K562 (cell line): Measurements from ENCODE around the gene ZNF473. TPM values are rescaled to one million over a fixed set of nuclear protein-coding genes. Genes with fewer than 3 reads are reported as not detected.

ENCODE experiments used
- CBX3 ChIP-seq, 2 experiments: IDR thresholded peaks; 1 replicate in 1 of 2; 2 replicates in 1 of 2; pipeline ENCODE4 v1.6.1; 2012; ENCODE audit warnings: inconsistent platforms in 2 of 2, low read length in 2 of 2, borderline replicate concordance in 1 of 2, control low read depth in 1 of 2
- DMBX1 ChIP-seq: fragments of 250-450 bp; sonication (Bioruptor Pico); IDR thresholded peaks from 2 replicates; pipeline ENCODE4 v1.8.0; 2022; ENCODE audit warnings: inconsistent platforms, mild to moderate bottlenecking, moderate library complexity, borderline replicate concordance
- ESRRA ChIP-seq: fragments of 450-650 bp; IDR thresholded peaks from 2 replicates; pipeline ENCODE4 v1.6.1; 2014; ENCODE audit warnings: low read depth, mild to moderate bottlenecking, moderate library complexity, borderline replicate concordance
- LARP7 ChIP-seq: fragments of 450-650 bp; IDR thresholded peaks from 2 replicates; pipeline ENCODE4 v1.6.1; 2016
- MAX ChIP-seq: sonication (generic); formaldehyde crosslinking; IDR thresholded peaks from 2 replicates; pipeline ENCODE4 v1.9.0; 2022; ENCODE audit warnings: mild to moderate bottlenecking, missing genetic modification reagents
- NCOA6 ChIP-seq: fragments of 450-650 bp; IDR thresholded peaks from 2 replicates; pipeline ENCODE4 v1.6.1; 2017; ENCODE audit warnings: mild to moderate bottlenecking
- NFIC ChIP-seq: fragments of 450-650 bp; IDR thresholded peaks from 2 replicates; pipeline ENCODE4 v1.6.1; 2017; ENCODE audit warnings: mild to moderate bottlenecking, inconsistent platforms
- ZNF175 ChIP-seq: fragments of 200-800 bp; sonication (Bioruptor generic); IDR thresholded peaks from 2 replicates; pipeline ENCODE4 v1.6.1; 2016; ENCODE audit warnings: low read depth, mild to moderate bottlenecking, missing genetic modification characterization, missing compliant biosample characterization
- ZNF282 ChIP-seq: sonication (generic); formaldehyde crosslinking; IDR thresholded peaks from 2 replicates; pipeline ENCODE4 v1.8.1; 2023; ENCODE audit warnings: missing genetic modification reagents
- ZNF407 ChIP-seq: fragments of 450-650 bp; IDR thresholded peaks from 2 replicates; pipeline ENCODE4 v1.6.1; 2016; ENCODE audit warnings: low read depth
- ZZZ3 ChIP-seq: fragments of 450-650 bp; IDR thresholded peaks from 2 replicates; pipeline ENCODE4 v1.6.1; 2016; ENCODE audit warnings: antibody characterized with exemption, mild to moderate bottlenecking, moderate library complexity
- polyA plus RNA-seq, 8 experiments: library from polyadenylated mRNA; depleted of rRNA in 4 of 8; stranded (reverse) in 5 of 8; unstranded in 3 of 8; fragments of >200 nt; fragmentation: Nextera tagmentation in 2 of 8; fragmentation: Illumina TruSeq in 1 of 8; extraction: Ambion mirVana in 2 of 8; extraction: Trizol in 1 of 8; gene quantifications; 2 replicates each; pipeline versions ENCODE4 v1.2.1 to v1.2.3, GENCODE V29; 2011 to 2014; ENCODE audit warnings: inconsistent platforms in 1 of 8, missing spikeins in 1 of 8
- total RNA-seq, 7 experiments: library from RNA; depleted of rRNA in 6 of 7; stranded (reverse); fragments of >200 nt in 6 of 7; fragmentation: Illumina TruSeq in 2 of 7; extraction: Trizol in 2 of 7; gene quantifications; 2 replicates each; pipeline versions ENCODE4 v1.2.1 to v1.2.3, GENCODE V29; 2011 to 2021; ENCODE audit warnings: low replicate concordance in 1 of 7
- TF ChIP-seq, protein P1 (sequence below): fragments of 450-650 bp; IDR thresholded peaks from 2 replicates; pipeline ENCODE4 v1.6.1; 2017; ENCODE audit warnings: mild to moderate bottlenecking, moderate library complexity
- TF ChIP-seq, protein P2 (sequence below): sonication (generic); formaldehyde crosslinking; IDR thresholded peaks from 2 replicates; pipeline ENCODE4 v1.8.0; 2023; ENCODE audit warnings: missing genetic modification reagents, mild to moderate bottlenecking, borderline replicate concordance

ZNF473 gene
- total and polyA plus RNA-seq, 9 of the 15 experiments (the other 6 are each of a cell fraction or from before 2014, with no cell fraction given) = 8.2 to 34.0 (median 28.5) TPM

GRCh38 chr19:49987159-49987698, 38.6 kb upstream of the ZNF473 start (continued):
- TF ChIP-seq ZNF407 (0 out of 2 replicates have a peak, but pooled peaks have one; percentile 9), CBX3 (IDR thresholded peaks at IDR 0.05; ENCODE audit: borderline replicate concordance in 1 of 2, low read length in 2 of 2) (peak; percentile 88 to 98), LARP7 (peak; percentile 94), ZZZ3 (no peak), NCOA6 (peak; percentile 100), ESRRA (no peak), ZNF282 (peak; percentile 100), DMBX1 (CRISPR knock-in tag) (peak; percentile 99), ZNF175 (CRISPR knock-in tag) (peak; percentile 99), NFIC (no peak), MAX (CRISPR knock-in tag) (peak; percentile 98)
- TF ChIP-seq, protein P1, sequence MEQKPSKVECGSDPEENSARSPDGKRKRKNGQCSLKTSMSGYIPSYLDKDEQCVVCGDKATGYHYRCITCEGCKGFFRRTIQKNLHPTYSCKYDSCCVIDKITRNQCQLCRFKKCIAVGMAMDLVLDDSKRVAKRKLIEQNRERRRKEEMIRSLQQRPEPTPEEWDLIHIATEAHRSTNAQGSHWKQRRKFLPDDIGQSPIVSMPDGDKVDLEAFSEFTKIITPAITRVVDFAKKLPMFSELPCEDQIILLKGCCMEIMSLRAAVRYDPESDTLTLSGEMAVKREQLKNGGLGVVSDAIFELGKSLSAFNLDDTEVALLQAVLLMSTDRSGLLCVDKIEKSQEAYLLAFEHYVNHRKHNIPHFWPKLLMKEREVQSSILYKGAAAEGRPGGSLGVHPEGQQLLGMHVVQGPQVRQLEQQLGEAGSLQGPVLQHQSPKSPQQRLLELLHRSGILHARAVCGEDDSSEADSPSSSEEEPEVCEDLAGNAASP = no peak
- TF ChIP-seq, protein P2, sequence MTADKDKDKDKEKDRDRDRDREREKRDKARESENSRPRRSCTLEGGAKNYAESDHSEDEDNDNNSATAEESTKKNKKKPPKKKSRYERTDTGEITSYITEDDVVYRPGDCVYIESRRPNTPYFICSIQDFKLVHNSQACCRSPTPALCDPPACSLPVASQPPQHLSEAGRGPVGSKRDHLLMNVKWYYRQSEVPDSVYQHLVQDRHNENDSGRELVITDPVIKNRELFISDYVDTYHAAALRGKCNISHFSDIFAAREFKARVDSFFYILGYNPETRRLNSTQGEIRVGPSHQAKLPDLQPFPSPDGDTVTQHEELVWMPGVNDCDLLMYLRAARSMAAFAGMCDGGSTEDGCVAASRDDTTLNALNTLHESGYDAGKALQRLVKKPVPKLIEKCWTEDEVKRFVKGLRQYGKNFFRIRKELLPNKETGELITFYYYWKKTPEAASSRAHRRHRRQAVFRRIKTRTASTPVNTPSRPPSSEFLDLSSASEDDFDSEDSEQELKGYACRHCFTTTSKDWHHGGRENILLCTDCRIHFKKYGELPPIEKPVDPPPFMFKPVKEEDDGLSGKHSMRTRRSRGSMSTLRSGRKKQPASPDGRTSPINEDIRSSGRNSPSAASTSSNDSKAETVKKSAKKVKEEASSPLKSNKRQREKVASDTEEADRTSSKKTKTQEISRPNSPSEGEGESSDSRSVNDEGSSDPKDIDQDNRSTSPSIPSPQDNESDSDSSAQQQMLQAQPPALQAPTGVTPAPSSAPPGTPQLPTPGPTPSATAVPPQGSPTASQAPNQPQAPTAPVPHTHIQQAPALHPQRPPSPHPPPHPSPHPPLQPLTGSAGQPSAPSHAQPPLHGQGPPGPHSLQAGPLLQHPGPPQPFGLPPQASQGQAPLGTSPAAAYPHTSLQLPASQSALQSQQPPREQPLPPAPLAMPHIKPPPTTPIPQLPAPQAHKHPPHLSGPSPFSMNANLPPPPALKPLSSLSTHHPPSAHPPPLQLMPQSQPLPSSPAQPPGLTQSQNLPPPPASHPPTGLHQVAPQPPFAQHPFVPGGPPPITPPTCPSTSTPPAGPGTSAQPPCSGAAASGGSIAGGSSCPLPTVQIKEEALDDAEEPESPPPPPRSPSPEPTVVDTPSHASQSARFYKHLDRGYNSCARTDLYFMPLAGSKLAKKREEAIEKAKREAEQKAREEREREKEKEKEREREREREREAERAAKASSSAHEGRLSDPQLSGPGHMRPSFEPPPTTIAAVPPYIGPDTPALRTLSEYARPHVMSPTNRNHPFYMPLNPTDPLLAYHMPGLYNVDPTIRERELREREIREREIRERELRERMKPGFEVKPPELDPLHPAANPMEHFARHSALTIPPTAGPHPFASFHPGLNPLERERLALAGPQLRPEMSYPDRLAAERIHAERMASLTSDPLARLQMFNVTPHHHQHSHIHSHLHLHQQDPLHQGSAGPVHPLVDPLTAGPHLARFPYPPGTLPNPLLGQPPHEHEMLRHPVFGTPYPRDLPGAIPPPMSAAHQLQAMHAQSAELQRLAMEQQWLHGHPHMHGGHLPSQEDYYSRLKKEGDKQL (CRISPR knock-in tag) = peak; percentile 100
